CD4-positive, alpha-beta T cell treated with Interleukin-4 for 1 hour (primary cell): ENCODE results near the gene MYO1H.
A peak's percentile ranks its signal among the peaks of the same experiment; 100 is the strongest.

Source experiments
- DNase-seq, 2 donors: peaks; one replicate each; pipeline ENCODE4 v3.0.0-alpha.2; 2020 to 2022

Gene MYO1H

GRCh38 chr12:109448707-109449390, 101.1 kb downstream of the MYO1H start:
- DNase-seq: no peak

GRCh38 chr12:109449845-109450532, 102.3 kb downstream of the MYO1H start:
- no peak for DNase-seq

GRCh38 chr12:109450980-109451379, 103.3 kb downstream of the MYO1H start:
- peak in 1 of 2 donors; percentile 5 for DNase-seq

GRCh38 chr12:109451400-109451799, 103.7 kb downstream of the MYO1H start:
- no peak for DNase-seq

- DNase-seq: no peak
Measured at GRCh38 chr12:109452489-109452888, 104.8 kb downstream of the MYO1H start.

GRCh38 chr12:109455706-109456105, 108.0 kb downstream of the MYO1H start:
- no peak for DNase-seq

- DNase-seq: no peak
Measured at GRCh38 chr12:109458086-109458485, 110.4 kb downstream of the MYO1H start.

- DNase-seq: no peak
Measured at GRCh38 chr12:109458771-109459208, 111.1 kb downstream of the MYO1H start.

GRCh38 chr12:109459247-109459646, 111.5 kb downstream of the MYO1H start:
- no peak for DNase-seq

- no peak for DNase-seq
Measured at GRCh38 chr12:109460538-109460937, 112.8 kb downstream of the MYO1H start.

GRCh38 chr12:109461049-109461845, 113.5 kb downstream of the MYO1H start:
- DNase-seq: peak; percentile 1 to 45

GRCh38 chr12:109461846-109462756, 114.4 kb downstream of the MYO1H start:
- no peak for DNase-seq

GRCh38 chr12:109462868-109463692, 115.4 kb downstream of the MYO1H start:
- no peak for DNase-seq

GRCh38 chr12:109463756-109464155, 116.1 kb downstream of the MYO1H start:
- DNase-seq: no peak

- no peak for DNase-seq
Measured at GRCh38 chr12:109464642-109465351, 117.1 kb downstream of the MYO1H start.

GRCh38 chr12:109466305-109466704, 118.6 kb downstream of the MYO1H start:
- no peak for DNase-seq

GRCh38 chr12:109466821-109467220, 119.1 kb downstream of the MYO1H start:
- DNase-seq: no peak

- DNase-seq: no peak
Measured at GRCh38 chr12:109467978-109468676, 120.4 kb downstream of the MYO1H start.

- DNase-seq: no peak
Measured at GRCh38 chr12:109469517-109469916, 121.8 kb downstream of the MYO1H start.

- DNase-seq: no peak
Measured at GRCh38 chr12:109473006-109473405, 125.3 kb downstream of the MYO1H start.
